NT2/D1 (cell line): ENCODE results near the gene PALD1.

Experiments used
- DNase-seq: peaks from one replicate; pipeline ENCODE4 v3.0.0-alpha.2; 2011; ENCODE audit warnings: low read depth, low spot score
- H3K27me3 ChIP-seq: 2 replicates; pipeline ENCODE4 v1.6.0; 2011; ENCODE audit warnings: mild to moderate bottlenecking; ENCODE audit not compliant: insufficient read length, insufficient read depth
- H3K36me3 ChIP-seq: 2 replicates; pipeline ENCODE4 v1.6.1; 2011; ENCODE audit warnings: mild to moderate bottlenecking, low read length, mixed read lengths; ENCODE audit not compliant: insufficient read depth, insufficient read length
- H3K4me1 ChIP-seq: 2 replicates; pipeline ENCODE4 v1.5.1; 2011; ENCODE audit not compliant: insufficient read depth, insufficient read length
- H3K4me3 ChIP-seq: 2 replicates; pipeline ENCODE4 v1.5.1; 2011; ENCODE audit warnings: low read depth; ENCODE audit not compliant: insufficient read length
- H3K9ac ChIP-seq: 2 replicates; pipeline ENCODE4 v1.6.0; 2011; ENCODE audit warnings: low read depth; ENCODE audit not compliant: insufficient read length
- H3K9me3 ChIP-seq: 2 replicates; pipeline ENCODE4 v1.5.1; 2011; ENCODE audit warnings: mild to moderate bottlenecking, low read length; ENCODE audit not compliant: insufficient read depth
- SUZ12 ChIP-seq: IDR thresholded peaks from 2 replicates; pipeline ENCODE4 v1.6.1; 2011; ENCODE audit not compliant: insufficient read length, insufficient read depth; ENCODE audit errors: extremely low read depth
- YY1 ChIP-seq: IDR thresholded peaks from 2 replicates; pipeline ENCODE4 v1.6.1; 2011; ENCODE audit not compliant: insufficient read length, insufficient read depth
- ZNF274 ChIP-seq: IDR thresholded peaks from 2 replicates; pipeline ENCODE4 v1.6.1; 2011; ENCODE audit warnings: mild to moderate bottlenecking, low read depth, low read length

PALD1 gene

GRCh38 chr10:70444744-70445143 is 33.8 kb upstream of the PALD1 start:
- no peak for TF ChIP-seq YY1
- Histone ChIP-seq H3K4me3 (no peak overlapping the region), H3K27me3 (peaks cover 40% of the 10 kb centered on the region), H3K9ac (no peak overlapping the region), H3K36me3 (no peaks in the 10 kb centered on the region), H3K4me1 (peaks cover 14% of the 10 kb centered on the region), H3K9me3 (no peaks in the 10 kb centered on the region)
- DNase-seq: no peak

- no peak for TF ChIP-seq ZNF274
- Histone ChIP-seq H3K9me3 (no peaks in the 10 kb centered on the region), H3K9ac (no peak overlapping the region), H3K4me3 (no peak overlapping the region), H3K27me3 (peaks cover 27% of the 10 kb centered on the region), H3K4me1 (peaks cover 18% of the 10 kb centered on the region), H3K36me3 (no peaks in the 10 kb centered on the region)
- DNase-seq: no peak
Observed at GRCh38 chr10:70445718-70446657, 32.6 kb upstream of the PALD1 start.

- Histone ChIP-seq H3K4me3 (no peak overlapping the region), H3K4me1 (peaks cover 4% of the 10 kb centered on the region), H3K9ac (no peak overlapping the region), H3K9me3 (no peaks in the 10 kb centered on the region), H3K36me3 (no peaks in the 10 kb centered on the region), H3K27me3 (peaks cover 8% of the 10 kb centered on the region)
- TF ChIP-seq YY1: no peak
- no peak for DNase-seq
Observed at GRCh38 chr10:70448236-70448635, 30.3 kb upstream of the PALD1 start.

- Histone ChIP-seq H3K4me1 (peaks cover 14% of the 10 kb centered on the region), H3K36me3 (no peaks in the 10 kb centered on the region), H3K4me3 (no peak overlapping the region), H3K9me3 (no peaks in the 10 kb centered on the region), H3K9ac (no peak overlapping the region), H3K27me3 (peaks cover 16% of the 10 kb centered on the region)
- DNase-seq: no peak
- no peak for TF ChIP-seq YY1
- TF ChIP-seq ZNF274: no peak
- no peak for TF ChIP-seq SUZ12
Observed at GRCh38 chr10:70455213-70455630, 23.3 kb upstream of the PALD1 start.

- TF ChIP-seq ZNF274 (no peak), SUZ12 (no peak), YY1 (no peak)
- H3K36me3 ChIP-seq: no peaks in the 10 kb centered on the region
- peaks cover 16% of the 10 kb centered on the region for H3K27me3 ChIP-seq
- H3K4me1 ChIP-seq: peaks cover 11% of the 10 kb centered on the region
- H3K9me3 ChIP-seq: no peaks in the 10 kb centered on the region
- H3K9ac ChIP-seq: peak overlapping the region; percentile 67
- no peak overlapping the region for H3K4me3 ChIP-seq
- DNase-seq: no peak
Observed at GRCh38 chr10:70456164-70456563, 22.4 kb upstream of the PALD1 start.

- H3K4me1 ChIP-seq: peaks cover 15% of the 10 kb centered on the region
- H3K4me3 ChIP-seq: peak overlapping the region; percentile 49
- peak overlapping the region; percentile 79 for H3K9ac ChIP-seq
- H3K9me3 ChIP-seq: no peaks in the 10 kb centered on the region
- TF ChIP-seq YY1 (no peak), SUZ12 (no peak), ZNF274 (no peak)
- peaks cover 16% of the 10 kb centered on the region for H3K27me3 ChIP-seq
- no peak for DNase-seq
- no peaks in the 10 kb centered on the region for H3K36me3 ChIP-seq
Observed at GRCh38 chr10:70457759-70458305, 20.7 kb upstream of the PALD1 start.

- Histone ChIP-seq H3K4me1 (peaks cover 15% of the 10 kb centered on the region), H3K4me3 (peak overlapping the region; percentile 49), H3K27me3 (peaks cover 16% of the 10 kb centered on the region), H3K9me3 (no peaks in the 10 kb centered on the region), H3K9ac (peak overlapping the region; percentile 79), H3K36me3 (no peaks in the 10 kb centered on the region)
- no peak for TF ChIP-seq YY1
- TF ChIP-seq ZNF274: no peak
- no peak for TF ChIP-seq SUZ12
- no peak for DNase-seq
Observed at GRCh38 chr10:70458329-70459060, 20.1 kb upstream of the PALD1 start.
